ENCODE measurements around the gene SH3RF3. TPM values are rescaled to one million over a fixed set of nuclear protein-coding genes. Genes with fewer than 3 reads are reported as not detected.

The SH3RF3 gene
- total RNA-seq, 2 experiments from 2014 or later, result 0.05 to 0.06 TPM

GRCh38 chr2:109145286-109145685 is 16.3 kb downstream of the SH3RF3 start:
- Mint-ChIP-seq H3K36me3 (no peaks in the 10 kb centered on the region), H3K27me3 (peaks cover 71% of the 10 kb centered on the region), H3K9me3 (ENCODE audit: low read depth) (no peaks in the 10 kb centered on the region), H3K4me1 (peaks cover 24% of the 10 kb centered on the region), H3K27ac (no peak overlapping the region), H3K4me3 (no peak overlapping the region)
- CTCF ChIA-PET, result interaction anchor here (1.6 kb wide), 1 partner anchor 16 kb away, joined by 4 read pairs; the partner anchor contains the start of gene SH3RF3
- ATAC-seq (no peak), DNase-seq (no peak)

DNA sequence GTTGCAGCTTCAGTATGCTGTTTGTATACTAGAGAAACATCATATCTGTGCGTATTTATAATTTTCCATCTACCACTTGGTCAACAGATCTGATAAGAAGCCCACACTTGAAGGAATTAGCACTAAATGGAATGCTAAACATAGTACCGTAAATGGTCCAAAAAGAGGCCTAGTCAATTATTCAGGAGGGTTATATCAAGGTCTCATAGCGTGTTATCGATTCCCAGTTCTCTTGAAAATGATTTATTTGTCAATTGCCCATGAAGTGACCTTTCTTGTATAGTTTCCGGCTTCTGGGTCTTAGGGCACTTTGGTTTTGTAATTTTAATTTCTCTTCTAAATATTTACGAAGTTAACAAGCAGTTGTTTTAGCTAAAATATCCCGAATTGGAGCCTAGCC is 18.4 kb downstream of the SH3RF3 start:
- H3K36me3 Mint-ChIP-seq, result no peaks in the 10 kb centered on the region
- H3K27me3 Mint-ChIP-seq, result peaks cover 70% of the 10 kb centered on the region
- no peak overlapping the region for H3K4me3 Mint-ChIP-seq
- peaks cover 26% of the 10 kb centered on the region for H3K4me1 Mint-ChIP-seq
- DNase-seq (no peak), ATAC-seq (no peak)
- no peaks in the 10 kb centered on the region for H3K9me3 Mint-ChIP-seq (ENCODE audit: low read depth)
- CTCF ChIA-PET, result no interaction called here
- no peak overlapping the region for H3K27ac Mint-ChIP-seq

DNA sequence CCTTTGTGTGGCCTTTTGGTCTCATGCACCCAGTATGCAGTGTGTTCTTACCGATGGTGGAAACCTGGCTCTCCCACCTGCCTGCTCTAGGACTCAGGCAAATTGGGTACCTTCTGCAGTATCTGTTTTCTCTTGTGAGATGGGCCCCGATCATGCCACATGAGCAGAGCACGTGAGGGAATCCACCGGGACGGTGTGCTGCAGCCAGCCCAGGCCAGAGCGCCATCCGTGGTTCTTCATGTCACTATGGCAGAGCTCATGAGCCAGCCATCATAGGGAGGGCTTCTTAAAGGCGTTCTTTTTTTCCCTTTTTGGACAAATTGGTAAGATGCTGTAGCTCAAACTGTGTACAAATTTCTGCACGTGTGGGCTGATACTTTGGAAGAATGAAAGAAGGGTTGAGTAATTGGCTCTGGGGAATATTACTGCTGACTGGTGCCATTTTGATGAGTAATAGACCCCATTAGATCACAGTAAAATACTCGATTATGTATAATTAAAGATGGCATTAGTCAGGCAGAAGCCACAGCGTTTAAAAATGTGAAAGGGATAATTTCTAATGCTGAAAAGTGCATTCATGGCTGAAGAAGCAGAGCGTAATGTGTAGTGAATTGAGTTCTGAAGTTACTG is 19.2 kb downstream of the SH3RF3 start:
- ATAC-seq, result no peak
- CTCF ChIA-PET, result no interaction called here
- peaks cover 66% of the 10 kb centered on the region for H3K27me3 Mint-ChIP-seq

GRCh38 chr2:109148991-109149645 is 20.1 kb downstream of the SH3RF3 start:
- H3K36me3 Mint-ChIP-seq, result no peaks in the 10 kb centered on the region
- no peak overlapping the region for H3K4me3 Mint-ChIP-seq
- H3K9me3 Mint-ChIP-seq (ENCODE audit: low read depth), result no peaks in the 10 kb centered on the region
- DNase-seq (no peak), ATAC-seq (no peak)
- CTCF ChIA-PET, result no interaction called here
- no peak overlapping the region for H3K27ac Mint-ChIP-seq
- H3K4me1 Mint-ChIP-seq, result peaks cover 14% of the 10 kb centered on the region
- peaks cover 63% of the 10 kb centered on the region for H3K27me3 Mint-ChIP-seq

More for the DNA sequence above, 19.2 kb downstream of the SH3RF3 start:
- H3K36me3 Mint-ChIP-seq, result no peaks in the 10 kb centered on the region
- H3K4me1 Mint-ChIP-seq, result peaks cover 20% of the 10 kb centered on the region
- H3K27ac Mint-ChIP-seq, result no peak overlapping the region
- H3K9me3 Mint-ChIP-seq (ENCODE audit: low read depth), result no peaks in the 10 kb centered on the region
- DNase-seq, result no peak
- no peak overlapping the region for H3K4me3 Mint-ChIP-seq

DNA sequence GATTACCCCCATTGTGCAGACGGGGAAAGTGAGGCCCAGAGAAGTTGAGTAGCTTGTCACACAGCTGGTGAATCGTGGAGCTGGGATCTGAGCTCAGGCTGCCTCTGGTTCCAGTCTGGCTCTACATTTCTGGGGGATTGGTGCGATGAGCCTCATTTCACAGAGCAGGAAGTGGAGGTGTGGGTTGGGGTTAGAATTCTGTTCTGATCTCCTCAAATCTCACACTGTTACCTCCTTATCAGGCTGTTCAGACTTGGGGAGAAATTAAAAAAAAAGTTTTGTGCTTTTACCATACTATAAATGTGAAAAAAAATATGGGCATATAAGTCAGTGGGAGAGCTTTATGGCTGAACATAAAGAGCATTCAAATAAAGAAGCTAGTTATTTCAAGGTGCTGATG is 21.6 kb downstream of the SH3RF3 start:
- CTCF ChIA-PET, result no interaction called here
- peaks cover 2% of the 10 kb centered on the region for H3K4me1 Mint-ChIP-seq
- DNase-seq, result no peak
- no peak overlapping the region for H3K27ac Mint-ChIP-seq
- peaks cover 64% of the 10 kb centered on the region for H3K27me3 Mint-ChIP-seq
- no peaks in the 10 kb centered on the region for H3K9me3 Mint-ChIP-seq (ENCODE audit: low read depth)
- ATAC-seq, result no peak
- H3K36me3 Mint-ChIP-seq, result no peaks in the 10 kb centered on the region
- H3K4me3 Mint-ChIP-seq, result no peak overlapping the region

DNA sequence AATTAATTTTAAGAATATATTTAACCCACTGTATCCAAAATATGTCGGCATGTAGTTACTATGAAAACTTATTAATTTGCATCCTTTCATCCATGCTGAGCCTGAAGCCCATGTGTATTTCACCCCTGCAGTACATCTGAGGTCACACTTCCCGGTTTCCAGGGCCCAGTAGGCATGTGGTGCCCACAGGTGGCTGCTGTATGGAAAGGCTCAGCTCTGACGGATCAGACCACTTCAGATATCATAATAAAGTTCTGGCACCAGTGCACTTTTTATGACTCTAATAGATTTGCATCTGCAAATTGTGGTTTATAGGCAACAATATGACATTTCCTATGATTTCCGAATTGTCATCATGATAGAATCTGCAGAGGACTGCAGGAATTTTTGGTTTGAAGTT is 22.5 kb downstream of the SH3RF3 start:
- Mint-ChIP-seq H3K9me3 (ENCODE audit: low read depth) (no peaks in the 10 kb centered on the region), H3K27me3 (peaks cover 58% of the 10 kb centered on the region), H3K27ac (no peak overlapping the region), H3K36me3 (no peaks in the 10 kb centered on the region), H3K4me3 (no peak overlapping the region), H3K4me1 (peaks cover 2% of the 10 kb centered on the region)
- DNase-seq (no peak), ATAC-seq (no peak)
- CTCF ChIA-PET, result no interaction called here

DNA sequence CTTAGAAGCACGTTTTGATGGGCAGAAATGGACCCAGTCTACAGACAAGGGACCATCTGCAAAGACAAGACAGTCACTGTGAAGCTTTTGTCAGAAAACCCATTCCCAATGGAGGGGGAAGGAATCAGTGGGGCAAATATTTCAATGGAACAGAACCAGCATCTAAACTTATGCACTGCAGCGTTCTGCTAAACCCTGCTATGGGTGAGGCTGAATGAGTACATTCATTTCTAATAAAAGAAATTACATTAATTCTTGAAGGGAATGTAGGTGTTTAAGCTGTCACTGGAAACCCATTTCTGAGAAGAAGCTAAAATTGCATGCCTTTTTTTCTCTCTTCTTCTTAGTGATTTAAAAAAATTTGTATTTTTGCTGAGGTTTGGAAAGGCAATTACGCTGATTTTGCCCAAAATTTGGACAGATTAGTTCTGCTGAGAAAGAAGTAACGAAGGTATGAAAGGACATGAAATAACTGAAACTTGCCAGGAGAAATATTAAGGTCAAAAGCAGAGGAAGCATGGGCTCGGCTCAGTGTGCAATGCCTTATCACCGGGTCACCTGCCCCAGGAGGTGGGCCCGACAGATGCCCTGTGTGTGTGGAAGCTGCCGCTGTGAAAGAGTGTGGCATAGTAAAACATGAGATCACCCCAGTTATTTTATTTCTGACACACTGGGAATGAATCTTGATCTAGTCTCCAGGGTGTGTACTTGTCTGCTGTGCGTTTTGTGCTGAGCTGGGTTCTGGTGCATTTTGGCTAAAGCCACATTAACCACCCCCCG is 24.2 kb downstream of the SH3RF3 start:
- Mint-ChIP-seq H3K9me3 (ENCODE audit: low read depth) (no peaks in the 10 kb centered on the region), H3K4me3 (no peak overlapping the region), H3K27me3 (peaks cover 54% of the 10 kb centered on the region), H3K27ac (no peak overlapping the region), H3K4me1 (peaks cover 2% of the 10 kb centered on the region), H3K36me3 (no peaks in the 10 kb centered on the region)
- ATAC-seq (no peak), DNase-seq (no peak)
- CTCF ChIA-PET, result interaction anchor here (1.2 kb wide), 1 partner anchor 13 kb away, joined by 3 read pairs; no protein-coding TSS in a partner anchor

DNA sequence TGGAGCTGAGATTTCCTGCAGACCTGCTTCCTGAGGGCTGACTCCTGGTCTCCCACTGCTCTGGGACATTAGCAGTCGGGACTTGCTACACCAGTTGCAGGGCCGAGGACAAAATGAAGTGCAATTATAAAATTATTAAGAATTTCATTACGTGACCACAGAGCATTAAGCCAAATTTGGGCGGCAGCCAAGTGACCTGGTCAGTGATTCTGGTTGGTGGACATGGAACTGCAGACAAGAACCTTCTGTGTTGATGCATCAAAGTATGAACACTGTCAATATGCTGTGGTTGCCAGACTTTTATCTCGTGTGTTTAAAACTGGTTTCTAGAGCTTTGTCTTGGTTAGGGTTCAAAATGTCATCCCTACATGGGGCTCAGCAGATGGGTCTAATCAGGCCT is 24.8 kb downstream of the SH3RF3 start:
- H3K9me3 Mint-ChIP-seq (ENCODE audit: low read depth), result no peaks in the 10 kb centered on the region
- H3K27ac Mint-ChIP-seq, result no peak overlapping the region
- H3K36me3 Mint-ChIP-seq, result no peaks in the 10 kb centered on the region
- DNase-seq (no peak), ATAC-seq (no peak)
- H3K4me3 Mint-ChIP-seq, result no peak overlapping the region
- peaks cover 2% of the 10 kb centered on the region for H3K4me1 Mint-ChIP-seq
- CTCF ChIA-PET, result interaction anchor here (1.2 kb wide), 1 partner anchor 13 kb away, joined by 3 read pairs; no protein-coding TSS in a partner anchor
- peaks cover 53% of the 10 kb centered on the region for H3K27me3 Mint-ChIP-seq

DNA sequence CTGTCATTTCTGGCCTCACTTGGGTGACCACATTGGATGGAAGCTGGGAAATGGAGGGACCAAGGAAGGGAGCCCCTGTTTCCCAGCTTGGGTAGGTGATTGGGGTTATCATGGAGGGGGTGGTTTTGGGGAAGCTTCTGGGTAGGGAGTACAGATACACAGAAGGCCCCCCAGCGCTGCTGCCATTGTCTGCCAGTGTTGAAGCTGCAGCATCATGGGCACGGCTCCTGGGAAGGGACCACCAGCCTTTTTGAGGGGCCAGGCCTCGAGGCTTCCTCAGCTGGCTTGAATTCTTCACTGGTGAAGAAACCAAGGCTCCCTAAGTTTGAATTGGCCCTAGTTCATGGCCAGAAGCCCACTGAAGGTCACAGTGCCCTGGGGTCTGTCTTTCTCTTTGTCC is 25.2 kb downstream of the SH3RF3 start:
- CTCF ChIA-PET, result interaction anchor here (1.2 kb wide), 1 partner anchor 12 kb away, joined by 3 read pairs; no protein-coding TSS in a partner anchor
- Mint-ChIP-seq H3K4me3 (no peak overlapping the region), H3K4me1 (peaks cover 2% of the 10 kb centered on the region), H3K27ac (no peak overlapping the region), H3K27me3 (peaks cover 49% of the 10 kb centered on the region), H3K9me3 (ENCODE audit: low read depth) (no peaks in the 10 kb centered on the region), H3K36me3 (no peaks in the 10 kb centered on the region)
- ATAC-seq (no peak), DNase-seq (no peak)

DNA sequence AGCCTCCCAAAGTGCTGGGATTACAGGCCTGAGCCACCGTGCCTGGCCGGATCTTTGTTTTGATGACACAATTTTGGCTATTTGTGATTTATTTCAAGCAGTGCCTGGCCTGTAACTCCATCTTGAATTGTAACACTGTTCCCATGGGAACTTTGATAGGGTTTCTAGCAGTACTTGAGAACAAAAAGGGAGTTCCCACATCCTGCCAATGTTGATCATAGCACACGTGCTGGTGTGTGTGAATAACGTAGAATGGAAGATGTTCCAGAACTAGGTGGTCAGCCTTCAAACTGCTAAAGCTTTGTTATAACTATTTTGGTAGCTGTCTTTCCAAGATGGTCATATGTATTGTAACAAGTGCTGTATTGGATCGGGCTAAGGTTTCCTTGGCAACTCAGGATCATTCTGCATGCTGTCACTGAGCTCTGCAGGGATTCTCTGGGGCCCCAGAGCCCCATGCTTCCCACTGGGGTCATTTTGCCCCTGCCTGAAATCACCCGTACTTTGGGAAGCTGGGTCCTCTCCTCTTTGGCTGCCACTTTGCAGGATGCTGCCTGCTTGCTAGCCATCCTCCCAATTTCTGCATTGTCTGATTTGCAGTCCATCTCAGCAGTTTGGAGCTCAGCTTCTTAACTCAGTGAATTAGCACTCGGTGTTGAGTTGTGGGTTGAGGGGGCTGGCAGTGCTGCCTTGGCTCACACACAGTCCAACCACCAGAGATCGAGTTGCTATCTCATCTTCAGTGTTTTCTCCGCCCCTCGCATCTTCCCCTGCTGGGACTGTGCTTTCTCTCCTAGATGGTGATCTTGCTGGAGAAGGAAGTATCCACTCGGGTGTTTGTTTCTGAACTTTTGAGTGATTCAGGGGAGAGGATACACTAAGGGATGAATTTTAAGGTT is 26.8 kb downstream of the SH3RF3 start:
- no peaks in the 10 kb centered on the region for H3K9me3 Mint-ChIP-seq (ENCODE audit: low read depth)

GRCh38 chr2:109157563-109158105 is 28.6 kb downstream of the SH3RF3 start:
- Mint-ChIP-seq H3K36me3 (no peaks in the 10 kb centered on the region), H3K27me3 (peaks cover 42% of the 10 kb centered on the region), H3K27ac (no peak overlapping the region), H3K4me1 (no peaks in the 10 kb centered on the region), H3K4me3 (no peak overlapping the region), H3K9me3 (ENCODE audit: low read depth) (no peaks in the 10 kb centered on the region)
- ATAC-seq, result no peak
- CTCF ChIA-PET, result no interaction called here
- DNase-seq, result no peak

More for the DNA sequence above, 26.8 kb downstream of the SH3RF3 start:
- no peaks in the 10 kb centered on the region for H3K36me3 Mint-ChIP-seq
- no peak overlapping the region for H3K27ac Mint-ChIP-seq
- no peak overlapping the region for H3K4me3 Mint-ChIP-seq
- peaks cover 45% of the 10 kb centered on the region for H3K27me3 Mint-ChIP-seq
- no peaks in the 10 kb centered on the region for H3K4me1 Mint-ChIP-seq
- ATAC-seq, result no peak
- CTCF ChIA-PET, result no interaction called here
- no peak for DNase-seq

GRCh38 chr2:109158237-109158636 is 29.2 kb downstream of the SH3RF3 start:
- Mint-ChIP-seq H3K4me1 (no peaks in the 10 kb centered on the region), H3K9me3 (ENCODE audit: low read depth) (no peaks in the 10 kb centered on the region), H3K27ac (no peak overlapping the region), H3K36me3 (no peaks in the 10 kb centered on the region), H3K4me3 (no peak overlapping the region), H3K27me3 (peaks cover 38% of the 10 kb centered on the region)
- DNase-seq (no peak), ATAC-seq (no peak)
- CTCF ChIA-PET, result no interaction called here

DNA sequence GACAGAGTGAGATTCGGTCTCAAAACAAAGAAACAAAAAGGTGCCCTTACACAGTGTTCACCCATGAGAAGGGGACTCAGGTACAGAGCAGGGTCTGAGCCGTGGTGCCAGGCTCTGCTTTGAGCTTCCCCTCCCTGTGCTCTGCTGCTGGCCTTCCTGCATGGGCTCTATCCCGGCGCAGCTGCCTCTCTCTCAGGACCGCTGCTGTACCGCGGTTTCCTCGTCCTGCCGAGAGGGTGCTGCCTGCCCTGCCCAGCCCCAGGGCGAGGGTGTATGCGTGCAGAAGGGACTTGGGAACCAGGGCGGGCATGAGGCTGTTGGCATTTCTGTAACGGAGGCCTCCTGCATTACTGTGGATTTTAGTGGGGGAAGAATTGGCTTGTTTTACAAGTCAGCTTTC is 30.1 kb downstream of the SH3RF3 start:
- Mint-ChIP-seq H3K9me3 (ENCODE audit: low read depth) (no peaks in the 10 kb centered on the region), H3K36me3 (no peaks in the 10 kb centered on the region), H3K4me1 (no peaks in the 10 kb centered on the region), H3K4me3 (no peak overlapping the region), H3K27me3 (peaks cover 36% of the 10 kb centered on the region), H3K27ac (no peak overlapping the region)
- DNase-seq (no peak), ATAC-seq (no peak)
- CTCF ChIA-PET, result no interaction called here
